ENCODE results near the gene POU2AF1. TPM values are rescaled to one million over a fixed set of nuclear protein-coding genes. Genes with fewer than 3 reads are reported as not detected.

The POU2AF1 gene
- total RNA-seq, 1 donor from 2014 or later, result not detected

DNA sequence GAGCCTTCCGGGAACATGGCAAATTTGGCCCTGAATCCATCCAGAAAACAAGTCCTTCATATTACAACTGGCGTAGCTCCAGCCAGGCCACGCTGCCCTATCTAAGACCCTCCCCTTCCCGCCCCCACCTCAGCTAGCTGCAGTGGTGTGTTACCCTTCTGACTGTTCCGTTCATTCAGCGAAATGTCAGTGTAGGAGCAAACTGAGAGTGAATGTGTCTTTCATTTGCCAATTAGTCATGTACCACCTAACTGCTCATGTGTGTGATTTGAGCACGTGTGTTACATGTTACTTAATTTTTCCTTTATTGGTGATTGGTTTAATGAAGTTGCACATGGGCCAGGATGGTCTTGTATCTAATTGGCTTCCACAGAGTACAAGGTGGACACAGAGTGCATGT is 34.8 kb upstream of the POU2AF1 start:
- Mint-ChIP-seq H3K9me3 (no peaks in the 10 kb centered on the region), H3K36me3 (no peaks in the 10 kb centered on the region), H3K4me3 (no peak overlapping the region), H3K27me3 (ENCODE audit: low read depth) (peaks cover 38% of the 10 kb centered on the region), H3K27ac (no peak overlapping the region), H3K4me1 (no peaks in the 10 kb centered on the region)
- DNase-seq (ENCODE audit: low spot score in 2 of 2, unreplicated experiment in 2 of 2), result no peak
- TF ChIP-seq, protein P1, sequence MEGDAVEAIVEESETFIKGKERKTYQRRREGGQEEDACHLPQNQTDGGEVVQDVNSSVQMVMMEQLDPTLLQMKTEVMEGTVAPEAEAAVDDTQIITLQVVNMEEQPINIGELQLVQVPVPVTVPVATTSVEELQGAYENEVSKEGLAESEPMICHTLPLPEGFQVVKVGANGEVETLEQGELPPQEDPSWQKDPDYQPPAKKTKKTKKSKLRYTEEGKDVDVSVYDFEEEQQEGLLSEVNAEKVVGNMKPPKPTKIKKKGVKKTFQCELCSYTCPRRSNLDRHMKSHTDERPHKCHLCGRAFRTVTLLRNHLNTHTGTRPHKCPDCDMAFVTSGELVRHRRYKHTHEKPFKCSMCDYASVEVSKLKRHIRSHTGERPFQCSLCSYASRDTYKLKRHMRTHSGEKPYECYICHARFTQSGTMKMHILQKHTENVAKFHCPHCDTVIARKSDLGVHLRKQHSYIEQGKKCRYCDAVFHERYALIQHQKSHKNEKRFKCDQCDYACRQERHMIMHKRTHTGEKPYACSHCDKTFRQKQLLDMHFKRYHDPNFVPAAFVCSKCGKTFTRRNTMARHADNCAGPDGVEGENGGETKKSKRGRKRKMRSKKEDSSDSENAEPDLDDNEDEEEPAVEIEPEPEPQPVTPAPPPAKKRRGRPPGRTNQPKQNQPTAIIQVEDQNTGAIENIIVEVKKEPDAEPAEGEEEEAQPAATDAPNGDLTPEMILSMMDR (IDR thresholded peaks at IDR 0.05; ENCODE audit: unreplicated experiment), result no peak

DNA sequence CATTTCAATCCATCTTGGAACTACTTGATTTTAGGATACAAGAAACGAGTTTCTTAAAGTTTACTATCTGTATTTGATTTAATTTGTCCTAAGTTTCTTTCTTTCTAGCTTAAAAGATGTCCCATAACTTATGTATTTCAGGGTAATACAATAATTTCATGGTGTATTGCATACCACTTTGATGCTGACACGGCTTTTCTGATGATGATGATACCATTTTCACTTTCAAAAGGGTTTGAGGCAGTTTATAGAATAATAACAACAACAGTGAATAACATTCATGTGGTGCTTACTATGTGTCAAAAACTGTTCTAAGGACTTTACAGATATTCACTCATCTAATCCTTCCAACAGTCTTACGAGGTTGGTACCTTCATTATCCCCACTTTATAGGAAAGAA is 33.2 kb upstream of the POU2AF1 start:
- no peaks in the 10 kb centered on the region for H3K4me1 Mint-ChIP-seq
- no peak overlapping the region for H3K4me3 Mint-ChIP-seq
- no peaks in the 10 kb centered on the region for H3K36me3 Mint-ChIP-seq
- H3K27me3 Mint-ChIP-seq (ENCODE audit: low read depth), result peaks cover 42% of the 10 kb centered on the region
- no peak overlapping the region for H3K27ac Mint-ChIP-seq
- no peak for DNase-seq (ENCODE audit: low spot score in 2 of 2, unreplicated experiment in 2 of 2)
- TF ChIP-seq, protein P1 (IDR thresholded peaks at IDR 0.05; ENCODE audit: unreplicated experiment), result no peak
- H3K9me3 Mint-ChIP-seq, result no peaks in the 10 kb centered on the region

DNA sequence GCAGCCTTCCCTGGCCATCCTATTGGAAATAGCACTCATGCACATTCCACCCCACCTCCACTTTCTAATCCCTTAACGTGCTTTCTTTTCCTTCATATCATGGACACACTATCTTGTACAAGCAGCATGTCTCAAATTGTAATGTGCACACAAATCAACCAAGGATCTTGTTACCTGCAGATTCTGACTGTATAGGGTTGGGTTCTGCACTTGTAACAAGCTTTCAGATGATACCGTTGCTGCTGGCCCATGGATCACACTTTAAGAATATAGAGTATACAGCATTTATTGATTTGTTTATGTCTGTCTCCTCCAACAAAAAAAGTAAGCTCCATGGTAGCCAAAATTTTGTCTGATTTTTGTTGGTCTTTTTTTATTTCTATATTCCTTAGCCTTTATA is 32.4 kb upstream of the POU2AF1 start:
- Mint-ChIP-seq H3K27ac (no peak overlapping the region), H3K9me3 (no peaks in the 10 kb centered on the region), H3K27me3 (ENCODE audit: low read depth) (peaks cover 42% of the 10 kb centered on the region), H3K4me1 (no peaks in the 10 kb centered on the region), H3K36me3 (no peaks in the 10 kb centered on the region), H3K4me3 (no peak overlapping the region)
- no peak for DNase-seq (ENCODE audit: low spot score in 2 of 2, unreplicated experiment in 2 of 2)
- TF ChIP-seq, protein P1 (IDR thresholded peaks at IDR 0.05; ENCODE audit: unreplicated experiment), result no peak

DNA sequence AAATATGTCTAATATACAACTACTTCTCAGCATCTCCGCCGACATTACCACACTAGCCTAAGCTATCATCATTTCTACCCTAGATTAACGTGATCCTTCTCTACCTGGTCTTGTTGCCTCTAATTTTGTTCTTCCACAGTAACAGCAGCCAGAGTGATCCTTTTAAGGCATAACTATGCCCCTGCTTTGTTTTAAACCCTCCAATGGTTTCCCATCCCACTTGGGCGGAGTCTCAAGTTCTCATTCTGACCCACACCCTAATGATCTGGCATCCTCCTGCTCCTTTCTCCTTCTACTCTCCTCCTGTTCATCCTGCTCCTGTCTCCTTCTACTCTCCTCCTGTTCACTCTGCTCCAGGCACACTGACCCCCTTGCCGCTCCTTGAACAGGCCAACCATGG is 31.9 kb upstream of the POU2AF1 start:
- Mint-ChIP-seq H3K9me3 (no peaks in the 10 kb centered on the region), H3K36me3 (no peaks in the 10 kb centered on the region), H3K4me1 (no peaks in the 10 kb centered on the region), H3K4me3 (no peak overlapping the region), H3K27me3 (ENCODE audit: low read depth) (peaks cover 42% of the 10 kb centered on the region), H3K27ac (no peak overlapping the region)
- TF ChIP-seq, protein P1 (IDR thresholded peaks at IDR 0.05; ENCODE audit: unreplicated experiment), result no peak
- no peak for DNase-seq (ENCODE audit: low spot score in 2 of 2, unreplicated experiment in 2 of 2)

DNA sequence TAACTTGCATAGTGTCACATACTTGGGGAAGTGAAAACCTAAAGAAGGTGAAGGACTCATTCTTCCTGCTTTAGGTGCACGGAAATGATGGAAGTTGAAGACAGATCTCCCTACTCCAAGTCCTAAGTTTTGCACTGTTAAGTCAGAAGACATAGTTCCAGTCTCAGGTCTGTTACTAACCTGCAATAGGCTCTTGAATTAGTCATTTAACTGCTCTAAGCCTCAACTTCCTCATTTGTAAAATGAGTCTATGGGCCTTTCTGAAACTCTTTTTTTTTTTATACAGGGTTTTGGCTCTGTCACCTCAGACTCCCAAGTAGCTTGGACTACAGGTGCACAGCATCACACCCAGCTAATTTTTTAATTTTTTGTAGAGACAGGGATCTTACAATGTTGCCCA is 30.8 kb upstream of the POU2AF1 start:
- no peak overlapping the region for H3K4me3 Mint-ChIP-seq
- TF ChIP-seq, protein P1 (IDR thresholded peaks at IDR 0.05; ENCODE audit: unreplicated experiment), result no peak
- H3K27me3 Mint-ChIP-seq (ENCODE audit: low read depth), result peaks cover 43% of the 10 kb centered on the region
- H3K36me3 Mint-ChIP-seq, result no peaks in the 10 kb centered on the region
- H3K4me1 Mint-ChIP-seq, result no peaks in the 10 kb centered on the region
- no peak for DNase-seq (ENCODE audit: low spot score in 2 of 2, unreplicated experiment in 2 of 2)
- no peak overlapping the region for H3K27ac Mint-ChIP-seq
- H3K9me3 Mint-ChIP-seq, result peaks cover under 1% of the 10 kb centered on the region
